Peyer's patch (tissue), 4 donors: ENCODE data around the gene EZH1.

Experiments
- CTCF ChIP-seq, 6 experiments: fragments of 450-650 bp in 4 of 6; fragments of 200-600 bp in 2 of 6; sonication (generic) in 1 of 6; IDR thresholded peaks; one replicate each; pipeline ENCODE4 v1.5.1; 2017 to 2019; ENCODE audit warnings: antibody characterized with exemption in 6 of 6, mild to moderate bottlenecking in 3 of 6, moderate library complexity in 1 of 6
- POLR2A ChIP-seq, 2 donors: fragments of 450-650 bp; IDR thresholded peaks; one replicate each; pipeline ENCODE4 v1.5.1; 2017; ENCODE audit warnings: antibody characterized with exemption in 2 of 2, mild to moderate bottlenecking in 2 of 2, moderate library complexity in 2 of 2

GRCh38 chr17:42660692-42661345, 84.0 kb downstream of the EZH1 start:
- TF ChIP-seq POLR2A (IDR thresholded peaks at IDR 0.05) (no peak), CTCF (IDR thresholded peaks at IDR 0.05) (no peak)
